Stimulated activated CD8-positive, alpha-beta memory T cell treated with anti-CD3 and anti-CD28 coated beads, Interleukin-15, amount 100 ng/mL, for 48 hours (primary cell): Measurements from ENCODE around the gene SEMA4D.

Experiments used
- DNase-seq, 2 donors: peaks; one replicate each; pipeline ENCODE4 v3.0.0-alpha.2; 2020; ENCODE audit warnings: low read depth in 2 of 2

The SEMA4D gene

GRCh38 chr9:89497978-89498851 lies at the start of gene SEMA4D:
Gene SEMA4D, minus strand, starts transcription at chr9:89498113. Its CDS starts 92,657 bp downstream, at chr9:89405456.
- DNase-seq = peak; percentile 51 to 53

- DNase-seq = no peak
These were observed 49.1 kb upstream of the SEMA4D start for GRCh38 chr9:89547000-89547399.

GRCh38 chr9:89544279-89544661 lies 46.4 kb upstream of the SEMA4D start:
- DNase-seq = no peak

- no peak for DNase-seq
These were observed 45.8 kb upstream of the SEMA4D start for GRCh38 chr9:89543621-89544278.

GRCh38 chr9:89543111-89543510 lies 45.2 kb upstream of the SEMA4D start:
- no peak for DNase-seq

GRCh38 chr9:89542401-89543021 lies 44.6 kb upstream of the SEMA4D start:
- no peak for DNase-seq

GRCh38 chr9:89541798-89542197 lies 43.9 kb upstream of the SEMA4D start:
- no peak for DNase-seq

GRCh38 chr9:89539374-89539773 lies 41.5 kb upstream of the SEMA4D start:
- DNase-seq = no peak

- DNase-seq = no peak
These were observed 41.0 kb upstream of the SEMA4D start for GRCh38 chr9:89538871-89539270.

- no peak for DNase-seq
These were observed 39.3 kb upstream of the SEMA4D start for GRCh38 chr9:89537166-89537565.

- DNase-seq = peak in 1 of 2 donors; percentile 18
These were observed 38.7 kb upstream of the SEMA4D start for GRCh38 chr9:89536600-89536999.

GRCh38 chr9:89536145-89536574 lies 38.2 kb upstream of the SEMA4D start:
- no peak for DNase-seq

GRCh38 chr9:89535461-89535860 lies 37.5 kb upstream of the SEMA4D start:
- DNase-seq = no peak

- no peak for DNase-seq
These were observed 36.8 kb upstream of the SEMA4D start for GRCh38 chr9:89534515-89535287.

GRCh38 chr9:89533411-89534095 lies 35.6 kb upstream of the SEMA4D start:
- no peak for DNase-seq

- DNase-seq = no peak
These were observed 35.0 kb upstream of the SEMA4D start for GRCh38 chr9:89532944-89533343.

GRCh38 chr9:89532478-89532877 lies 34.6 kb upstream of the SEMA4D start:
- DNase-seq = peak in 1 of 2 donors; percentile 32

GRCh38 chr9:89531766-89532165 lies 33.9 kb upstream of the SEMA4D start:
- DNase-seq = no peak

GRCh38 chr9:89530726-89531125 lies 32.8 kb upstream of the SEMA4D start:
- DNase-seq = no peak

- DNase-seq = no peak
These were observed 31.5 kb upstream of the SEMA4D start for GRCh38 chr9:89529243-89530035.
